ENCODE data around the gene COL12A1. TPM values are rescaled to one million over a fixed set of nuclear protein-coding genes. Genes with fewer than 3 reads are reported as not detected.

Gene COL12A1
- total and polyA plus RNA-seq, 2 donors (not counting 1 experiment from before 2014, with no cell fraction given), result 1,023 to 1,075 TPM

DNA sequence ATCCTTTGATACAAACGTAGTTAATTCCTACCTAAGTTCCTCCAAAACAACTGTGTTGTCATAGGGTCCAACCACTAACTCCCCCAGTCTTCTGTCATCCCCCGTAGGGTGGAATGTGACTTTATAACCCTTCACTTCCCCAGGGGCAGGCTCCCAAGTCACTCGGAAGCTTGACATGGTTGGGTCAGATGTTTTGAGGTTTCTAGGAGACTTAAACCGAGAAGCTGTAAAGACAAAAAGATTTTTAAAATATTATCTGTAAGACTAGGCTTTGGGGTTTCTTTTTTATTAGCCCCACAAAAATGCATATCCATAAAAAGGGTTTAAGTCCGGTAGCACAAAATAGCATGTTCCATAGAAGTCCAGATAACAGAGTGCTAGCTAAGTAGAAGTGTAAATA is 50.2 kb downstream of the COL12A1 start:
- no peak overlapping the region for H3K4me3 ChIP-seq (replicated peaks in 1 of 4; ENCODE audit: control extremely low read depth in 1 of 4, insufficient read depth in 1 of 4, low read depth in 3 of 4, low read length in 4 of 4)
- H3K9ac ChIP-seq (ENCODE audit: insufficient read depth, low read length), result no peak overlapping the region
- peaks cover 15% of the 10 kb centered on the region for H3K36me3 ChIP-seq (ENCODE audit: control insufficient read depth, insufficient read depth, low read length)
- H3K79me2 ChIP-seq (ENCODE audit: control insufficient read depth, insufficient read depth, low read length), result peaks cover 37% of the 10 kb centered on the region
- no peak for TF ChIP-seq EZH2 (IDR thresholded peaks at IDR 0.05; ENCODE audit: low read length, missing control alignments)
- no peak overlapping the region for H3K27ac ChIP-seq (ENCODE audit: insufficient read depth, low read length)
- no peak overlapping the region for H3K4me2 ChIP-seq (ENCODE audit: extremely low read depth, insufficient read depth, low read length)
- H3K27me3 ChIP-seq (ENCODE audit: control insufficient read depth, insufficient read depth, low read length), result no peaks in the 10 kb centered on the region
- H3K4me1 ChIP-seq (ENCODE audit: control insufficient read depth, extremely low read depth, insufficient read depth, low read length), result peaks cover 4% of the 10 kb centered on the region
- H4K20me1 ChIP-seq (ENCODE audit: control insufficient read depth, extremely low read depth, insufficient read depth, low read length), result no peaks in the 10 kb centered on the region
- no peak overlapping the region for H2AFZ ChIP-seq (ENCODE audit: low read length)
- DNase-seq (ENCODE audit: low read depth in 2 of 2), result no peak
- no peaks in the 10 kb centered on the region for H3K9me3 ChIP-seq (ENCODE audit: control insufficient read depth, insufficient read depth, low read depth, low read length)

DNA sequence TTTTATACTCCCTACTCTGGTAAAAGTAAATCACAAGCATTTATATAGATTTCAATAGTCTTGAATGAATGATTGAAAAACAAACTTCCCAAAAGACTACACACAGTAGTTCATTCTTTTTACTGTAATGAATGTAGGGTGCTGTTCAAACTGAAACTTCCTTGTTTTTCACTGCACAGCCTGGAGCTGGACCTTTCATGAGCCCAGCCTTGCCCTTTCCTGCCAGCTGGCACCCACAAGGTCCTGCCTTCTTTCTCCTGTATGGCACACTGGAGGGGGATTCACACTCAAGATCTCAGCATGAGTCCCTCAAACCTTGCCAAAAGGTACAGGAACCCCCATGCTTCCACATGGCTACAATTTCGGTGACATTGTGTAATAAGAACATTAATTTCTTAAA is 50.9 kb downstream of the COL12A1 start:
- H3K27me3 ChIP-seq (ENCODE audit: control insufficient read depth, insufficient read depth, low read length), result no peaks in the 10 kb centered on the region
- no peaks in the 10 kb centered on the region for H4K20me1 ChIP-seq (ENCODE audit: control insufficient read depth, extremely low read depth, insufficient read depth, low read length)
- no peak for TF ChIP-seq EZH2 (IDR thresholded peaks at IDR 0.05; ENCODE audit: low read length, missing control alignments)
- TF ChIP-seq, protein P1, sequence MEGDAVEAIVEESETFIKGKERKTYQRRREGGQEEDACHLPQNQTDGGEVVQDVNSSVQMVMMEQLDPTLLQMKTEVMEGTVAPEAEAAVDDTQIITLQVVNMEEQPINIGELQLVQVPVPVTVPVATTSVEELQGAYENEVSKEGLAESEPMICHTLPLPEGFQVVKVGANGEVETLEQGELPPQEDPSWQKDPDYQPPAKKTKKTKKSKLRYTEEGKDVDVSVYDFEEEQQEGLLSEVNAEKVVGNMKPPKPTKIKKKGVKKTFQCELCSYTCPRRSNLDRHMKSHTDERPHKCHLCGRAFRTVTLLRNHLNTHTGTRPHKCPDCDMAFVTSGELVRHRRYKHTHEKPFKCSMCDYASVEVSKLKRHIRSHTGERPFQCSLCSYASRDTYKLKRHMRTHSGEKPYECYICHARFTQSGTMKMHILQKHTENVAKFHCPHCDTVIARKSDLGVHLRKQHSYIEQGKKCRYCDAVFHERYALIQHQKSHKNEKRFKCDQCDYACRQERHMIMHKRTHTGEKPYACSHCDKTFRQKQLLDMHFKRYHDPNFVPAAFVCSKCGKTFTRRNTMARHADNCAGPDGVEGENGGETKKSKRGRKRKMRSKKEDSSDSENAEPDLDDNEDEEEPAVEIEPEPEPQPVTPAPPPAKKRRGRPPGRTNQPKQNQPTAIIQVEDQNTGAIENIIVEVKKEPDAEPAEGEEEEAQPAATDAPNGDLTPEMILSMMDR (conservative IDR thresholded peaks at IDR 0.05 in 1 of 2, IDR thresholded peaks at IDR 0.05 in 1 of 2; ENCODE audit: low read depth in 1 of 2, low read length in 2 of 2), result no peak
- no peak overlapping the region for H2AFZ ChIP-seq (ENCODE audit: low read length)
- peaks cover 32% of the 10 kb centered on the region for H3K79me2 ChIP-seq (ENCODE audit: control insufficient read depth, insufficient read depth, low read length)
- H3K4me1 ChIP-seq (ENCODE audit: control insufficient read depth, extremely low read depth, insufficient read depth, low read length), result peaks cover 1% of the 10 kb centered on the region
- H3K27ac ChIP-seq (ENCODE audit: insufficient read depth, low read length), result no peak overlapping the region
- DNase-seq (ENCODE audit: low read depth in 2 of 2), result no peak
- no peak overlapping the region for H3K9ac ChIP-seq (ENCODE audit: insufficient read depth, low read length)
- H3K4me2 ChIP-seq (ENCODE audit: extremely low read depth, insufficient read depth, low read length), result no peak overlapping the region
- no peak overlapping the region for H3K4me3 ChIP-seq (replicated peaks in 1 of 4; ENCODE audit: control extremely low read depth in 1 of 4, insufficient read depth in 1 of 4, low read depth in 3 of 4, low read length in 4 of 4)
- peaks cover 18% of the 10 kb centered on the region for H3K36me3 ChIP-seq (ENCODE audit: control insufficient read depth, insufficient read depth, low read length)
- H3K9me3 ChIP-seq (ENCODE audit: control insufficient read depth, insufficient read depth, low read depth, low read length), result no peaks in the 10 kb centered on the region

DNA sequence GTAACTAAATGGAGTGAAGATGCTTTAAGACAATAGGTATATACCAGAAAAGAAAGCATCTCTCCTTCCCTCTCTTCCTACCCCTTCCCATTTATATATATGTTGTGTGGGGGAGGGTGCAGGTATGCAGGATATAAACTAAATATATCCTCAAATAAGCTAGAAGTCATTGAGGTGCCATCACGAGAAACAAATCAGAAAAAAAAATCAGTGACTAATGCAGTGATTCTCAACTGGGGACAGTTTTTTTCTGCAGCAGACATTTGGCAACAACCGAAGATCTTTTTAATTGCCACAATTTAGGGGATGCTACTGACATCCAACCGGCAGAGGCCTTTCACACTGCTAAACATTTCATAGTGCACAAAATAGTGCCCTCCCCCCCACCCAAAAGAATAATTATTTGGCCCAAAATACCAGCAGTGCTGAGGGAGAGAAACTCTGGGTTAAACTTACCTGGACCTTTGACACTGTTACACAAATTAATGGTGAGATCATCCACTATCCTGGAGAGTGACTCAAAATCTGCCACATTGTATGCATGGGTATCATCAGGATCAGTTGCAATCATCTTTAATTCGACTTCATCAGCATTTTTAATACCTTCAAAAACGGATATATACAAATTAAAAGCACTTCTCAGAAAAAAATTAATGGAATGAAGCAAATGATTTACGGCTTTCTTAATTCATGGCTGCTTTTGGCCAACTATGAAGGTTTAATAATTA is 55.0 kb downstream of the COL12A1 start:
- H3K9ac ChIP-seq (ENCODE audit: insufficient read depth, low read length), result no peak overlapping the region
- no peak overlapping the region for H2AFZ ChIP-seq (ENCODE audit: low read length)
- no peak overlapping the region for H3K27ac ChIP-seq (ENCODE audit: insufficient read depth, low read length)
- H3K27me3 ChIP-seq (ENCODE audit: control insufficient read depth, insufficient read depth, low read length), result no peaks in the 10 kb centered on the region
- no peak overlapping the region for H3K4me3 ChIP-seq (replicated peaks in 1 of 4; ENCODE audit: control extremely low read depth in 1 of 4, insufficient read depth in 1 of 4, low read depth in 3 of 4, low read length in 4 of 4)
- DNase-seq (ENCODE audit: low read depth in 2 of 2), result no peak
- H3K4me2 ChIP-seq (ENCODE audit: extremely low read depth, insufficient read depth, low read length), result no peak overlapping the region
- H3K79me2 ChIP-seq (ENCODE audit: control insufficient read depth, insufficient read depth, low read length), result peaks cover 10% of the 10 kb centered on the region
- TF ChIP-seq, protein P1 (conservative IDR thresholded peaks at IDR 0.05 in 1 of 2, IDR thresholded peaks at IDR 0.05 in 1 of 2; ENCODE audit: low read depth in 1 of 2, low read length in 2 of 2), result no peak
- no peak for TF ChIP-seq EZH2 (IDR thresholded peaks at IDR 0.05; ENCODE audit: low read length, missing control alignments)
- H3K4me1 ChIP-seq (ENCODE audit: control insufficient read depth, extremely low read depth, insufficient read depth, low read length), result peaks cover 2% of the 10 kb centered on the region
- peaks cover 23% of the 10 kb centered on the region for H3K36me3 ChIP-seq (ENCODE audit: control insufficient read depth, insufficient read depth, low read length)
- no peaks in the 10 kb centered on the region for H4K20me1 ChIP-seq (ENCODE audit: control insufficient read depth, extremely low read depth, insufficient read depth, low read length)
- H3K9me3 ChIP-seq (ENCODE audit: control insufficient read depth, insufficient read depth, low read depth, low read length), result no peaks in the 10 kb centered on the region
